Stimulated activated CD8-positive, alpha-beta memory T cell treated with anti-CD3 and anti-CD28 coated beads, Interleukin-7, amount 100 ng/mL, for 24 hours (primary cell): ENCODE data around the gene TNRC18.
"Not testable (repeated sequence)": the region's sequence is repeated elsewhere in the genome, so short reads cannot be mapped to it uniquely, and the experiment has no call there.

Experiments used
- DNase-seq: peaks from one replicate; pipeline ENCODE4 v3.0.0-alpha.2; 2020; ENCODE audit warnings: low read depth

TNRC18 gene

GRCh38 chr7:5375925-5376324 is 47.7 kb downstream of the TNRC18 start:
- no peak for DNase-seq

GRCh38 chr7:5374464-5374863 is 49.2 kb downstream of the TNRC18 start:
- no peak for DNase-seq

- no peak for DNase-seq
These were observed 50.3 kb downstream of the TNRC18 start for GRCh38 chr7:5373300-5373699.

GRCh38 chr7:5370454-5371353 is 52.9 kb downstream of the TNRC18 start:
- DNase-seq, result no peak

GRCh38 chr7:5367661-5368060 is 56.0 kb downstream of the TNRC18 start:
- DNase-seq, result no peak

GRCh38 chr7:5365976-5366625 is 57.5 kb downstream of the TNRC18 start:
- DNase-seq, result peak; percentile 23

- no peak for DNase-seq
These were observed 59.9 kb downstream of the TNRC18 start for GRCh38 chr7:5363729-5364128.

- no peak for DNase-seq
These were observed 61.2 kb downstream of the TNRC18 start for GRCh38 chr7:5362466-5362865.

- no peak for DNase-seq
These were observed 62.0 kb downstream of the TNRC18 start for GRCh38 chr7:5361446-5362127.

- DNase-seq, result no peak
These were observed 62.7 kb downstream of the TNRC18 start for GRCh38 chr7:5360971-5361370.

GRCh38 chr7:5360451-5360850 is 63.2 kb downstream of the TNRC18 start:
- DNase-seq, result no peak

- DNase-seq, result not testable (repeated sequence)
These were observed 63.6 kb downstream of the TNRC18 start for GRCh38 chr7:5360021-5360420.

- DNase-seq, result no peak
These were observed 64.3 kb downstream of the TNRC18 start for GRCh38 chr7:5359344-5359743.

- no peak for DNase-seq
These were observed 65.7 kb downstream of the TNRC18 start for GRCh38 chr7:5357951-5358350.

- no peak for DNase-seq
These were observed 66.9 kb downstream of the TNRC18 start for GRCh38 chr7:5356751-5357119.

GRCh38 chr7:5354460-5355232 is 69.0 kb downstream of the TNRC18 start:
- DNase-seq, result no peak

- DNase-seq, result no peak
These were observed 71.1 kb downstream of the TNRC18 start for GRCh38 chr7:5352440-5353010.

- no peak for DNase-seq
These were observed 71.9 kb downstream of the TNRC18 start for GRCh38 chr7:5351507-5352265.

- DNase-seq, result no peak
These were observed 72.8 kb downstream of the TNRC18 start for GRCh38 chr7:5350600-5351385.

- DNase-seq, result no peak
These were observed 73.5 kb downstream of the TNRC18 start for GRCh38 chr7:5350174-5350463.
